ENCODE measurements around the gene POLG. TPM values are rescaled to one million over a fixed set of nuclear protein-coding genes. Genes with fewer than 3 reads are reported as not detected.

POLG gene
- total RNA-seq, 1 donor from 2014 or later: 124 TPM

DNA sequence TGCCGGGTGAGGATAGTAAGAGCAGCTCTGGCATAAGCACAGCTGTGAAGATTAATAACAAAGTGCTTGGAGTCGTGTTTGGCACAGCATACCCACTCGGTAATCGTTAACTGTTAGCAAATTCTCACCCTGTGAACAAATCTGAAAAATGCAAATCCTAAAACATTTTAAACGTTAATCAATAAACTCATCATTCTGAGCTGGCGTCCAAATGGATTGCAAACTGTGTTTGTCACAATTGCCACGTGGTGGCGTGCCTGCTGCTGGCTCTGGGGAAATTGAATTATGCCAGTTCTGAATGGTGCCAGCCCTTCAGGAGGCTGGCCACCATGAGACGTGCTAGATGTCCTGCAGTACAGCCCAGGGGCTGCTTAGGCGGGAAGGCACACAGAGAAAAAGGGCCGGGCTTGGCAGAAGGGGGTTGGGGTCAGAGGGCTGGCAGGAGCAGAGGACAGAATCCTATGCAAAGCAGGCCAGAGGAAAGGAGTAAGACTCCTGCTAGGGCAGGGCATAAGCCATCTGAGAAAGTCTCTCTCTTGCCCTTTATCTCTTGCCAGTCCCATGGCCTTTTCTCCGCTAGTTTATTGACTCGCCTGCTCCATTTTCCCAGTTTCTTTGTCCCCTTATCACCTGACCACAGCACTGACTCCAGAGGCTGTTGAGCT is 22.1 kb upstream of the POLG start:
- H3K27ac Mint-ChIP-seq: no peak overlapping the region
- no peak overlapping the region for H3K4me3 Mint-ChIP-seq
- no peaks in the 10 kb centered on the region for H3K9me3 Mint-ChIP-seq

DNA sequence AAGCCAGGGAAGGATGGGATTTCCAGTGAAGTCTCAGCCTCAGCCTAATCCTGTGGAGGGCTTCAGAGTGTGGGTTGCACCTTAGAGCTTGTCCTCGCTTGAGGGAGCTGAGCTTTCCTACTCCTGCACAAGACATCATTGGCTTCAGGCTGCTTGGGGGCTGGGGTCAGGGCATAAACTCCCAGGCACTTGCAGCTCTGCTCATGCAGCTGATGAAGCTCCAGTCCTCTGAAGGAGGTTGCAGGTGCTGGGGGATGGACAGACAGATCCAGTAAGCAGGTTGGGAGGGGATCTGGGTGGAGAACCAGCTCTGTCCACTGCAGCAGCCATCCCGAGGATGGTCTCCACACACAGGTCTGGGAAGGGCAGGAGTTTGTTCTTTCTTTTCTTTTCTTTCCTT is 19.4 kb upstream of the POLG start:
- Mint-ChIP-seq H3K9me3 (no peaks in the 10 kb centered on the region), H3K27me3 (peaks cover 56% of the 10 kb centered on the region), H3K27ac (no peak overlapping the region), H3K4me3 (no peak overlapping the region), H3K4me1 (no peaks in the 10 kb centered on the region), H3K36me3 (ENCODE audit: low read depth) (no peaks in the 10 kb centered on the region)
- intact Hi-C loops (cut with micrococcal nuclease): no loop called here
- DNase-seq: no peak

More for the DNA sequence above, 22.1 kb upstream of the POLG start:
- no peak for DNase-seq
- Mint-ChIP-seq H3K4me1 (peaks cover 3% of the 10 kb centered on the region), H3K27me3 (peaks cover 70% of the 10 kb centered on the region), H3K36me3 (ENCODE audit: low read depth) (no peaks in the 10 kb centered on the region)
- intact Hi-C loops (cut with micrococcal nuclease): no loop called here

DNA sequence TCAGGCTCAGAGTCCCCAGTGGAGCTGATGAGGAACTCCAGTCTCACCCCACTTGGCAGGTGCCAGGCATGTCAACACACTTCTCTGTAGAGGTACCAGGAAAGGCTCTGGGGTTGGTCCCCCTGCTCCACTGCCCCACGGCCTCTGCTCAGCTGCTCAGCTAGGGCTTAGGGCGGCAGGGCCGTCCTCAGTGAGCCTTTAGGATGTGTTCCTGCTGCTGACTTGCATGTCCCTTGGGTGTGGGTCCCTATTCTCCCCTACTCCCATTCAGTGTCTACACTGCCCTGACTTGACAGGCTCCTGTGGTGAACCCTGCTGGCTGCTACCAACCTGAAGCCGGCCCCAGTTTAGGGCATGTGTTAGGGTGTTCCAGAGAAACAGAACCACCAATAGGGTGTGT is 17.9 kb upstream of the POLG start:
- no peaks in the 10 kb centered on the region for H3K4me1 Mint-ChIP-seq
- H3K27me3 Mint-ChIP-seq: peaks cover 46% of the 10 kb centered on the region
- H3K4me3 Mint-ChIP-seq: no peak overlapping the region
- H3K9me3 Mint-ChIP-seq: no peaks in the 10 kb centered on the region
- intact Hi-C loops (cut with micrococcal nuclease): no loop called here
- H3K36me3 Mint-ChIP-seq (ENCODE audit: low read depth): no peaks in the 10 kb centered on the region
- no peak overlapping the region for H3K27ac Mint-ChIP-seq
- DNase-seq: no peak

DNA sequence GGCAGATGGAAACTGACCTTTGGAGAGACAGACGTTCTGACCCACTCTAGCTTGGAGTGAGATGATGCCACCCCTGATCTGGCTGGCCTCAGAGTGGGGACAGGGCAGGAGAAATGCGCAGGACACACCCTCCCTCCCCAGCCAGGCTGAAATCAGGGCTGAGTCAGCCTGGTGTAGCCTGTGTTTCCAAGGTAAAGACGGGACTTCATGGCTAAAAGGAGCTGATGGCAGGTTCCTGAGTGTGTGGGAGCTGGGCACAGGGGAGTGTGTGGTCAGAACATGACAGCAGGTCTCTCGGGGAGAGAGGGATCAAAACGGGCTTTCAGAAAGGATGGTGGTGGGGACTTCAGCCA is 14.6 kb upstream of the POLG start:
- intact Hi-C loops (cut with micrococcal nuclease): no loop called here
- Mint-ChIP-seq H3K27me3 (peaks cover 26% of the 10 kb centered on the region), H3K4me1 (no peaks in the 10 kb centered on the region), H3K4me3 (no peak overlapping the region), H3K27ac (no peak overlapping the region), H3K9me3 (no peaks in the 10 kb centered on the region), H3K36me3 (ENCODE audit: low read depth) (no peaks in the 10 kb centered on the region)
- no peak for DNase-seq

DNA sequence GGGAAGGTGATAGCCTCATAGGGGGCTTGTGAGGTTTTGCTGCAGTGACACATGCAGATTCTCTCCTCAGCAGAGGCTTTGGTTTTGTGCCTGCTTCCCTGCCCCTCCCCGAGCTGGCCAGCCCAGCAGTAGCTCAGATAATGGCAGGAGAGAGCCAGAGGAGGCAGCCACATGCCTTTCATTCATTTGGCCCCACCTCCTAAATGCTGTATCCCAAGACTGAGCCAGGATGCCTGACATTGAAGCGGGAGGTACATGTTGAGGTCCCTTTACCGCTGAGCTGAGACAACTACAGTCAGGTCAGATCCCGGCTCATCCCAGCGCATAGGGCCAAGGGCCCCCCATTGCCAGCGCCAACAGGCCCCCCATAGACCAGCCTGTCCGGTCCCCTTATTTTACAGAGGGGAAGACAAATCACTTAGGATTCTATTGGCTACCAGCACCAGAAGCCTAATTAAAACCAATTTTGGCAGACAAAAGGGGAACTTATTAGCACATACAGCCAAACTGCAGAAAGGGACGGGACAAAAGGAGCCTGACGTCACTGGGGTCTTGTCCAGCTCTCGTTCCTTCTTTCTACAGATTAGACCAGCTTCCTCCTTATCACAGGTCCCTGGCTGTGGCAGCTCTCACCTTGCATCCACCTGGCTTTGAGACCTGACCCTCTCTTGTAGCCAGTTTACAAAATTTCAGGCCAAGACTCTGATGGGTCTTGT is 12.1 kb upstream of the POLG start:
- no peak overlapping the region for H3K4me3 Mint-ChIP-seq
- intact Hi-C loops (cut with micrococcal nuclease): no loop called here
- H3K27me3 Mint-ChIP-seq: peaks cover 15% of the 10 kb centered on the region
- no peaks in the 10 kb centered on the region for H3K4me1 Mint-ChIP-seq
- DNase-seq: no peak
- H3K27ac Mint-ChIP-seq: no peak overlapping the region
- no peaks in the 10 kb centered on the region for H3K9me3 Mint-ChIP-seq
- H3K36me3 Mint-ChIP-seq (ENCODE audit: low read depth): no peaks in the 10 kb centered on the region

DNA sequence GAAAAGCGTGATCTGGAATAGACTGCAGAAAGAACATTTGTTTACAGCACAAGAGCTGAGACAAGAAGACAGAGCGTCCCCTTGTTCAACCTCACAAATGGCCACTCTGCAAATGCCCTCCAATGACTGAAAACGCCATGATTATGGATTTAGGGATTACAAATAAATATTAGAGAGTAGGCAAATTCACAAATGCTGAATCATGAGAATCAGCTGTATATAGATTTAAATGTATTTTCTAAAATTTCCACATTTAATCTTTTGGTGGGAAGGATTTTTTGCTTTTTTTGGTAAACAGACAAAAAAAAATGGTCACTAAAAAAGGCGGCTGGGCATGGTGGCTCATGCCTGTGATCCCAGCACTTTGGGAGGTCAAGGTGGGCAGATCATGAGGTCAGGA is 10.6 kb upstream of the POLG start:
- no peak overlapping the region for H3K27ac Mint-ChIP-seq
- no peak overlapping the region for H3K4me3 Mint-ChIP-seq
- H3K27me3 Mint-ChIP-seq: peaks cover 14% of the 10 kb centered on the region
- H3K36me3 Mint-ChIP-seq (ENCODE audit: low read depth): no peaks in the 10 kb centered on the region
- no peak for DNase-seq
- no peaks in the 10 kb centered on the region for H3K4me1 Mint-ChIP-seq
- H3K9me3 Mint-ChIP-seq: no peaks in the 10 kb centered on the region
- intact Hi-C loops (cut with micrococcal nuclease): no loop called here

DNA sequence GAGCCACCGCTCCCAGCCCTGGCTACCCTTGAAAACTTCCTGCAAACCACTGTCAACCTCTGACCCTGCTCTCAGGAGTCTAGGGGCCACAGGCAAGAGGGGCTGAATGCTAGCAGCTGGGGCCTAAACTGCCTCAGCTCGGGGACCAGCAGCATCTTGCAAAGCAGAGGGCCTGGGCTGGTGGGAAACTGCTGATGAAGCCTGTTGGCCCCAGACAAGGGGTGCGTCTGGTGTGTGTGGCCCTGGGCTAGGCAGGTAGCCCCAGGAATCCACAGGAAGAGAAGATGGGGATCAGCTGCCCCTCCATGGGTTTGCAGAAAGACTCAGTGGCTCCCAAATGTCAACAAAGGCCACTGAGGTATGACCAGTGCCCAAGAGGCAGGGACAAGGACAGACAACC is 8.2 kb upstream of the POLG start:
- no peak overlapping the region for H3K27ac Mint-ChIP-seq
- H3K4me3 Mint-ChIP-seq: no peak overlapping the region
- peaks cover under 1% of the 10 kb centered on the region for H3K4me1 Mint-ChIP-seq
- H3K36me3 Mint-ChIP-seq (ENCODE audit: low read depth): no peaks in the 10 kb centered on the region
- intact Hi-C loops (cut with micrococcal nuclease): no loop called here
- H3K27me3 Mint-ChIP-seq: peaks cover 16% of the 10 kb centered on the region
- no peaks in the 10 kb centered on the region for H3K9me3 Mint-ChIP-seq
- DNase-seq: no peak

DNA sequence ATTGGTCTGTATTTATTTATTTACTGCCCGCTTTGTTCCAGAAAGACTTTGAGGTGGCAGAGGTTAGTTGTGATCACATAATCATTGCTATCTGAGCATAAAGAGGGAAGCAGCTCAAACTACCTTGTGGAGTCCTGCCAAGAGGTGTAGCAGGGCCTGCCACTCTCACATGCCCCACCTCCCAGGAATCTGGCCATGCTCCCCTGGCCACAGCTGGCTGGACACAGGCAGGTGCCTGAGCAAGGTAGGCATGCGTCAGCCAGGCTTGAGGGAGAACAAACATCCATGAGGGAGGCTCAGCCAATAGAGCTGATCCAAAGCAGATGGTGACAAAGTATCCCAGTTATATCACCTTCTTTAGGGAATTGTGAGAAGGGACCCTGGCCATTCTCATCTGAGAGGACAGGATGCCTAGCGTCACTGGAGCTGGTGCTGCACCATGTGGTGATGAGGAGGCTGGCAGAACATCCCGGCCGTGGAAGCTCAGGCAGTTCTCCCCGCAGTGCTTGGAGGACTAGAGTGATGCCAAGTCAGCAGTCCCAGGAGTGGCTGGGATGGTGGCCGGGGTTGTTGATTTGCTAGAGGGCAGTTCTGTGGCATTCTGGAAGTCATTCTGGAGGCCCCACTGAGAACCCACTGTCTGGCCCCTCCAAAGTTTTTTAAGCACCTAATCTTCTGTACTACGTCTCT is 6.8 kb upstream of the POLG start:
- Mint-ChIP-seq H3K27ac (no peak overlapping the region), H3K36me3 (ENCODE audit: low read depth) (no peaks in the 10 kb centered on the region), H3K9me3 (no peaks in the 10 kb centered on the region), H3K27me3 (peaks cover 16% of the 10 kb centered on the region), H3K4me3 (no peak overlapping the region), H3K4me1 (peaks cover 9% of the 10 kb centered on the region)
- DNase-seq: no peak
- intact Hi-C loops (cut with micrococcal nuclease): no loop called here

DNA sequence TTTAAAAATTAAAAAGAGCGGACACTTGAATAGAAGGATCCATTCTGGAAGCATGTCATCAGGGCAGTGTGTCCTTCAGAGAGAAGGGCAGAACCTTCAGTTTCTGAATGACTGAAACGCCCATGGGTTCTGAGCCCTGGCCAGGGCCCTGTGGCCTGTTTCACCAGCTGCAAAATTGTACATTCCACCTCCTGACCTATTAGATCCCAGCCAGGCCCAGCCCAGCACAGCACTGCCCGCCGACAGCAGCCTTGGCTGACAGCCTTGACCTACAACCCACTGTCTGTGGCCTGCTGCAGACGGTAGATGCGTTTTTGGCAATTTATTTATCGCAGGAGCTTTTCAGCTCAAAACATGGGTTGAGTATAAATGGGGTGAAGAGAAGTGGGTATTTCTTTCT is 5.9 kb upstream of the POLG start:
- intact Hi-C loops (cut with micrococcal nuclease): no loop called here
- Mint-ChIP-seq H3K9me3 (no peaks in the 10 kb centered on the region), H3K36me3 (ENCODE audit: low read depth) (no peaks in the 10 kb centered on the region), H3K27me3 (peaks cover 16% of the 10 kb centered on the region), H3K4me1 (peaks cover 11% of the 10 kb centered on the region), H3K4me3 (no peak overlapping the region), H3K27ac (no peak overlapping the region)
- no peak for DNase-seq

DNA sequence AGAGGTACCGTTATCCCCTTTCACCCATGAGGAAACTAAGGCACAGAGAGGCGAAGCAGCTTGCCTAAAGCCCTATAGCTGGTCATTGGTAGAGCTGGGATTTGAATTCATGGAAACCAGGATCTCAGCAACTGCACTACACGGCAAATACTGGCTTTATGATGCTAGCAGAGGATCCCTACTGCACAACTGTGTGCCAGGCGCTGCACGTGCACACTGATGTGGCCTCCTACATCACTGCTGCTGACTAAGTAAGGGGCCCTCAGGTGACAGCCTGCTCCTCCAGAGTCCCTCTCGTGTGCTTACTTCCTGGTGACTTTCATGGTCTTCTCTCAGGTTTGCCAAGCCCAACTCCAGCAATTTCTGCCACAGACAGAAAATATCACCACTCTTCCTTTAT is 3.4 kb upstream of the POLG start:
- H3K36me3 Mint-ChIP-seq (ENCODE audit: low read depth): peaks cover 10% of the 10 kb centered on the region
- DNase-seq: no peak
- no peak overlapping the region for H3K27ac Mint-ChIP-seq
- intact Hi-C loops (cut with micrococcal nuclease): loop anchor here (5.0 to 10.0 kb wide), 4 partner anchors 237 to 1597 kb away; partner anchors contain the start of genes ABHD2, HAPLN3, HDDC3 and TICRR
- H3K27me3 Mint-ChIP-seq: peaks cover 17% of the 10 kb centered on the region
- H3K4me1 Mint-ChIP-seq: peaks cover 21% of the 10 kb centered on the region
- peaks cover 3% of the 10 kb centered on the region for H3K9me3 Mint-ChIP-seq
- no peak overlapping the region for H3K4me3 Mint-ChIP-seq

DNA sequence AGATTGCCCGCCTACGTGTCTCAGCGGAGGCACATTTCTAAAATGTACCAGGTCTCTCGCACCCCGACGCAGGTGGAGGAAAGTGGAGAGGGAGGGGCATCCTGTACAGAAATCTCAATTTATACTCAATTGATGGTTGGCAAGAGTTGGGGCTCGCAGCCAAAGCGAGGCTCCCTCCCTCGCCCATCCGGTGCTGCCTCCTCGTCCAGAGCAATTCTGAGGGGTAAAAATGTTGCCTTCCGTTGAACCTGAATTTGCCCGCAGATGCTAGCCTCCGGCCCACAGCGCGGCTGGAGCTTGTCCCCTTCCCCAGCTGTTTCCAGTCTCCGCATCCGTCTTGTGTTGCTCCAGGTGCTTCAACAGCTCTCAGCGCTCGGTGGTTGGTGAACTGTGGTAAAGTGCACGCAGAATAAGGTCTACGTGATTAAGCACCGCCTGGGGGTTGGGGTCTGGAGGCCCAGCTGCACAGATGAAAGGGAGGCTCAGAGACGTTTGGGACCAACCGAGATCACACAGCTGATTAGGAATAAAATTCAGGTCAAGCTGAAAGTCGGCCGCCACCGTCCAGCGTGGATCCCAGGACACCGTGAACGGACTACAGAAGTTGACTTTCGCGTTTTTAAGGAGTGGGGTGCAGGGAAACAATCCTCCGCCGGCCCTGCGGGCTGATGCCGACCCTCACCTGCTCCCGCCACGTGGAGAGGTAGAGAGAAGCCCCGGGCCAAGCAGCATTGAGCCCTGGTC is 846 bp upstream of the POLG start:
- DNase-seq: no peak
- Mint-ChIP-seq H3K27me3 (peaks cover 11% of the 10 kb centered on the region), H3K36me3 (ENCODE audit: low read depth) (peaks cover 34% of the 10 kb centered on the region), H3K4me1 (peaks cover 42% of the 10 kb centered on the region), H3K27ac (peak overlapping the region; percentile 95), H3K9me3 (peaks cover 3% of the 10 kb centered on the region), H3K4me3 (peak overlapping the region; percentile 87)
- intact Hi-C loops (cut with micrococcal nuclease): loop anchor here (5.0 to 10.0 kb wide), 4 partner anchors 239 to 1599 kb away; partner anchors contain the start of genes ABHD2, HAPLN3, HDDC3 and TICRR

DNA sequence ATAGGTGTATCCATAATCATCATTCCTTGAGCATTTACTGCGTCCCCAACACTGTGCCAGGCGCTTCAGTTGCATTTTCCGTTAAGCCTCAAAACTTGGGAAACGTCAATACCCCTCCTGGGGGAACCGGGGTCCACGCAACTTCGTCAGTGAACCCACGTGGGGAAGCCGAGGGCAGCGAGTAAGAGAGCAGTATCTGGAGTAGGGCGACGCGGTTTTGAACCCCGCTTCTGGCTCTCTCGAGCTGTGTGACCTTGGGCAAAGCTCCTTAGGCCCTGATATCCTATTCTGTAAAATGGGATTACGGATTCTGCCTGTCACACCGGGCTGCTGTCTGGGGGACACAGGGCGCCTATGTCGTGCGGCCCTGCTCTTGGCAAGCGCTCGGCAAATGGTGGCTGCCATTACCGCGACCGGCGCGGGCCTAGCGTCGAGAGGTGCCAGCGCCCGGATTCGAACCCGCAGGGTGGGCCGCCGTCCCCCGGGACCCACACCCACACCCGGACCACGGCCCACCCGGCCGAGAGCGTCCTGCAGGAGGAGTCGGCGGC is 590 bp downstream of the POLG start:
- DNase-seq: no peak
- Mint-ChIP-seq H3K27me3 (peaks cover 8% of the 10 kb centered on the region), H3K4me3 (peak overlapping the region; percentile 87), H3K27ac (peak overlapping the region; percentile 74), H3K36me3 (ENCODE audit: low read depth) (peaks cover 49% of the 10 kb centered on the region), H3K4me1 (peaks cover 56% of the 10 kb centered on the region), H3K9me3 (peaks cover 3% of the 10 kb centered on the region)
- intact Hi-C loops (cut with micrococcal nuclease): loop anchor here (1.0 to 10.0 kb wide), 5 partner anchors 91 to 1601 kb away; partner anchors contain the start of genes FANCI, HAPLN3, HDDC3 and TICRR

All from activated CD4-positive, alpha-beta T cell treated with anti-CD3 and anti-CD28 coated beads, Interleukin-2, amount 10 ng/mL, durations not matched to agents 24 days and 14 days (primary cell).